HEK293 (cell line): ENCODE data around the gene ZWILCH.

Experiments used
- CTCF ChIA-PET: fragments of 350-600 bp; formaldehyde crosslinking; extraction: SDS; loops from one replicate; lab custom pipeline; 2021; ENCODE audit warnings: antibody characterized with exemption; lab: Yijun Ruan, JAX
- POLR2A ChIA-PET: fragments of 300-600 bp; formaldehyde crosslinking; extraction: SDS; loops from one replicate; lab custom pipeline; 2020; ENCODE audit warnings: antibody characterized with exemption, inconsistent platforms; lab: Yijun Ruan, JAX
- H3K27ac ChIP-seq: fragments of 200-500 bp; sonication (Bioruptor generic); 2 replicates; pipeline ENCODE4 v1.5.1; 2014; ENCODE audit warnings: low read depth, low read length, control low read depth, inconsistent platforms; ENCODE audit errors: extremely low read depth
- H3K36me3 ChIP-seq, 2 experiments: fragments of 200-500 bp in 1 of 2; sonication (Bioruptor generic) in 1 of 2; 1 replicate in 1 of 2; 2 replicates in 1 of 2; pipeline ENCODE4 v1.5.1; 2014 to 2017; ENCODE audit warnings: inconsistent platforms in 2 of 2, low read length in 2 of 2; ENCODE audit not compliant: control insufficient read depth in 2 of 2, insufficient read depth in 1 of 2
- H3K4me1 ChIP-seq: fragments of 200-500 bp; sonication (Bioruptor generic); 2 replicates; pipeline ENCODE4 v1.5.1; 2014; ENCODE audit warnings: mild to moderate bottlenecking, low read length, inconsistent platforms; ENCODE audit not compliant: control insufficient read depth, insufficient read depth
- H3K4me3 ChIP-seq: 2 replicates; pipeline ENCODE4 v1.5.1; 2011; ENCODE audit warnings: low read depth, mild to moderate bottlenecking, control low read depth, low read length, moderate library complexity
- H3K9me3 ChIP-seq: fragments of 200-500 bp; sonication (Bioruptor generic); 2 replicates; pipeline ENCODE4 v1.5.1; 2014; ENCODE audit warnings: low read depth, low read length, inconsistent platforms; ENCODE audit not compliant: control insufficient read depth, insufficient read depth
- MYNN ChIP-seq: fragments of 450-650 bp; formaldehyde crosslinking; IDR thresholded peaks from 2 replicates; pipeline ENCODE4 v1.5.1; 2016; ENCODE audit warnings: missing biosample characterization, missing genetic modification characterization, borderline replicate concordance
- PRDM6 ChIP-seq: fragments of 450-650 bp; formaldehyde crosslinking; IDR thresholded peaks from 2 replicates; pipeline ENCODE4 v1.5.1; 2017; ENCODE audit warnings: missing biosample characterization, missing genetic modification characterization
- RBAK ChIP-seq: fragments of 450-650 bp; formaldehyde crosslinking; IDR thresholded peaks from 2 replicates; pipeline ENCODE4 v1.5.1; 2016; ENCODE audit warnings: missing biosample characterization, missing genetic modification characterization
- SCRT1 ChIP-seq: fragments of 450-650 bp; formaldehyde crosslinking; IDR thresholded peaks from 2 replicates; pipeline ENCODE4 v1.5.1; 2016; ENCODE audit warnings: missing biosample characterization, missing genetic modification characterization, borderline replicate concordance
- WT1 ChIP-seq: fragments of 450-650 bp; formaldehyde crosslinking; IDR thresholded peaks from 2 replicates; pipeline ENCODE4 v1.5.1; 2016; ENCODE audit warnings: missing biosample characterization, missing genetic modification characterization
- ZBTB21 ChIP-seq: fragments of 450-650 bp; formaldehyde crosslinking; IDR thresholded peaks from 2 replicates; pipeline ENCODE4 v1.5.1; 2017; ENCODE audit warnings: missing biosample characterization, missing genetic modification characterization
- ZFP3 ChIP-seq: fragments of 450-650 bp; formaldehyde crosslinking; IDR thresholded peaks from 2 replicates; pipeline ENCODE4 v1.5.1; 2016; ENCODE audit warnings: low read depth, missing biosample characterization, missing genetic modification characterization
- ZNF175 ChIP-seq: fragments of 450-650 bp; formaldehyde crosslinking; IDR thresholded peaks from 2 replicates; pipeline ENCODE4 v1.5.1; 2016; ENCODE audit warnings: missing biosample characterization, missing genetic modification characterization
- ZNF24 ChIP-seq: fragments of 450-650 bp; formaldehyde crosslinking; IDR thresholded peaks from 2 replicates; pipeline ENCODE4 v1.5.1; 2016; ENCODE audit warnings: missing biosample characterization, missing genetic modification characterization
- ZNF311 ChIP-seq: fragments of 450-650 bp; formaldehyde crosslinking; IDR thresholded peaks from 2 replicates; pipeline ENCODE4 v1.5.1; 2017; ENCODE audit warnings: missing biosample characterization, missing genetic modification characterization, borderline replicate concordance
- ZNF37A ChIP-seq: fragments of 450-650 bp; IDR thresholded peaks from 2 replicates; pipeline ENCODE4 v1.5.1; 2018; ENCODE audit warnings: missing biosample characterization, missing genetic modification characterization
- ZNF513 ChIP-seq: fragments of 450-650 bp; IDR thresholded peaks from 2 replicates; pipeline ENCODE4 v1.5.1; 2018; ENCODE audit warnings: missing biosample characterization, missing genetic modification characterization
- ZNF518A ChIP-seq: fragments of 450-650 bp; formaldehyde crosslinking; conservative IDR thresholded peaks from 2 replicates; pipeline ENCODE4 v1.5.1; 2016; ENCODE audit warnings: low read depth, missing biosample characterization, missing genetic modification characterization
- ZNF555 ChIP-seq: fragments of 450-650 bp; formaldehyde crosslinking; conservative IDR thresholded peaks from 2 replicates; pipeline ENCODE4 v1.5.1; 2017; ENCODE audit warnings: missing biosample characterization, mild to moderate bottlenecking, missing genetic modification characterization, inconsistent platforms
- ZNF610 ChIP-seq: fragments of 450-650 bp; formaldehyde crosslinking; IDR thresholded peaks from 2 replicates; pipeline ENCODE4 v1.5.1; 2016; ENCODE audit warnings: missing biosample characterization, missing genetic modification characterization, borderline replicate concordance
- ZNF785 ChIP-seq: fragments of 450-650 bp; formaldehyde crosslinking; IDR thresholded peaks from 2 replicates; pipeline ENCODE4 v1.5.1; 2016; ENCODE audit warnings: missing biosample characterization, missing genetic modification characterization

Gene ZWILCH

GRCh38 chr15:66570327-66570726, 65.2 kb downstream of the ZWILCH start (continued):
- TF ChIP-seq ZNF610 (tag by site-specific recombination) (no peak), ZNF37A (tag by site-specific recombination) (no peak), ZNF311 (tag by site-specific recombination) (no peak), ZFP3 (tag by site-specific recombination) (no peak), RBAK (tag by site-specific recombination) (no peak), ZNF513 (tag by site-specific recombination) (no peak), ZNF24 (tag by site-specific recombination) (no peak), ZBTB21 (tag by site-specific recombination) (no peak)

- Histone ChIP-seq H3K4me3 (no peak overlapping the region), H3K36me3 (no peaks in the 10 kb centered on the region), H3K9me3 (no peaks in the 10 kb centered on the region), H3K4me1 (no peaks in the 10 kb centered on the region), H3K27ac (no peak overlapping the region)
- ChIA-PET CTCF (interaction anchor here (0.6 kb wide), 1 partner anchor 25 kb away, joined by 3 read pairs; no protein-coding TSS in a partner anchor), POLR2A (no interaction called here)
- TF ChIP-seq MYNN (tag by site-specific recombination) (no peak), ZNF518A (no peak)
Measured at GRCh38 chr15:66570842-66571478, 65.8 kb downstream of the ZWILCH start.

- H3K9me3 ChIP-seq: no peaks in the 10 kb centered on the region
- ChIA-PET CTCF (no interaction called here), POLR2A (interaction anchor here (0.7 kb wide), 1 partner anchor 69 kb away, joined by 3 read pairs; no protein-coding TSS in a partner anchor)
- no peak for TF ChIP-seq ZNF175 (tag by site-specific recombination)
- TF ChIP-seq ZNF555: no peak
- no peak for TF ChIP-seq SCRT1
- no peak for TF ChIP-seq ZNF785 (tag by site-specific recombination)
- TF ChIP-seq PRDM6 (tag by site-specific recombination): no peak
- TF ChIP-seq WT1 (tag by site-specific recombination): no peak
- H3K27ac ChIP-seq: no peak overlapping the region
- H3K4me3 ChIP-seq: no peak overlapping the region
- H3K4me1 ChIP-seq: no peaks in the 10 kb centered on the region
- no peaks in the 10 kb centered on the region for H3K36me3 ChIP-seq
Measured at GRCh38 chr15:66572146-66572545, 67.0 kb downstream of the ZWILCH start.
